ENCODE results near the gene IL27RA. TPM values are rescaled to one million over a fixed set of nuclear protein-coding genes. Genes with fewer than 3 reads are reported as not detected.
A peak's percentile ranks its signal among the peaks of the same experiment; 100 is the strongest.

The IL27RA gene
- total and polyA plus RNA-seq, 2 donors from 2014 or later, result 3.1 to 14.1 TPM

DNA sequence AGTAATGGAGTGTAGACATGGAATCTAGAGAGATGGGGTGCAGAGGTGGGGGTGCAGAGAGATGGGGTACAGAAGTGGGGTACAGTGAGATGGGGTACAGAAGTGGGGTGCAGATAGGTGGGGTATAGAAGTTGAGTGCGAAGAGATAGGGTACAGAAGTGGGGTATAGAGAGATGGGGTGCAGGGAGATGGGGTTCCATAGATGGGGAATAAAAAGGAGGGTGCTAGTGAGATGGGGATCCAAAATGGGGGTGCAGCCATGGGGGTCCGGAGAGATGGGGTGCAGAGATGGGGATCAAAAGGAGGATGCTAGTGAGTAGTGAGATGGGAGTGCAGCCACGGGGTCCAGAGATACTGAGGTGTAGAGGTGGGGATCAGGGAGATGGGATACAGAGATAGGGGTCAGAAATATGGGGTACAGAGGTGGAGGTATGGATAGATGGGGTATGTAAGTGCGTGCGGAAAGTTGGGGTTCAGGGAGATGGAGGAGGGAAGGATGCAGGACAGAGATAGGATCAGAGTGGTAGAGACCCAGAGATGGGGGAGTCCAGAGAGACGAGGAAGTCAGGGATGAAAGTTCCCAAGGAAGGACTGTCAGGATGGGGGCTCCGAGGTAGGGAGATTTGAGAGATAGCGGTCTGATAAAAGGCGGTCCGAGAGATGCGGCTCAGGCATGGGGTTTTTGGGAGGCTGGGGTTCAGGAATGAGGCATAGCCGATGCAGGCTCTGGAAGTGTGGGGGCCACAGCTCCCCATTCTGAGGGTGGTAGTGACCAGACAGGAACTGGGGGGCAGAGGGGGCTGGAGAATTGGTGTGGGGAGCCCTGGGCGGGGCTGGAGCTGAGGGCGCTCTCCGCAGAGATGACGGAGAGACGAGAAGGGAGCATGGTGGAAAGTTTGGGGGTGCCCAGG lies 26.9 kb downstream of the IL27RA start:
- peak overlapping the region in 1 of 3 donors; percentile 15 for H3K9ac ChIP-seq (ENCODE audit: low read length in 3 of 3)
- intact Hi-C loops (cut with DNase I), result loop anchor here (10.0 kb wide), 1 partner anchor 174 kb away; no protein-coding TSS in a partner anchor
- no peaks in the 10 kb centered on the region for H3K36me3 ChIP-seq (ENCODE audit: control insufficient read depth in 2 of 3, insufficient read depth in 3 of 3, low read length in 3 of 3)
- no peaks in the 10 kb centered on the region for H3K27me3 ChIP-seq (ENCODE audit: control insufficient read depth, insufficient read depth, low read length)
- no peak for DNase-seq
- TF ChIP-seq, protein P1, sequence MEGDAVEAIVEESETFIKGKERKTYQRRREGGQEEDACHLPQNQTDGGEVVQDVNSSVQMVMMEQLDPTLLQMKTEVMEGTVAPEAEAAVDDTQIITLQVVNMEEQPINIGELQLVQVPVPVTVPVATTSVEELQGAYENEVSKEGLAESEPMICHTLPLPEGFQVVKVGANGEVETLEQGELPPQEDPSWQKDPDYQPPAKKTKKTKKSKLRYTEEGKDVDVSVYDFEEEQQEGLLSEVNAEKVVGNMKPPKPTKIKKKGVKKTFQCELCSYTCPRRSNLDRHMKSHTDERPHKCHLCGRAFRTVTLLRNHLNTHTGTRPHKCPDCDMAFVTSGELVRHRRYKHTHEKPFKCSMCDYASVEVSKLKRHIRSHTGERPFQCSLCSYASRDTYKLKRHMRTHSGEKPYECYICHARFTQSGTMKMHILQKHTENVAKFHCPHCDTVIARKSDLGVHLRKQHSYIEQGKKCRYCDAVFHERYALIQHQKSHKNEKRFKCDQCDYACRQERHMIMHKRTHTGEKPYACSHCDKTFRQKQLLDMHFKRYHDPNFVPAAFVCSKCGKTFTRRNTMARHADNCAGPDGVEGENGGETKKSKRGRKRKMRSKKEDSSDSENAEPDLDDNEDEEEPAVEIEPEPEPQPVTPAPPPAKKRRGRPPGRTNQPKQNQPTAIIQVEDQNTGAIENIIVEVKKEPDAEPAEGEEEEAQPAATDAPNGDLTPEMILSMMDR (IDR thresholded peaks at IDR 0.05; ENCODE audit: borderline replicate concordance, extremely low read depth, insufficient read depth), result no peak
- no peak overlapping the region for H3K4me3 ChIP-seq (ENCODE audit: low read length in 3 of 3)
- no peaks in the 10 kb centered on the region for H3K9me3 ChIP-seq (ENCODE audit: control insufficient read depth in 2 of 3, insufficient read depth in 1 of 3, low read length in 3 of 3)
- no peak for FAIRE-seq
- no peak overlapping the region for H3K27ac ChIP-seq (ENCODE audit: low read depth in 2 of 2, low read length in 2 of 2)
- peaks cover 0 to 14% (median 11%) of the 10 kb centered on the region in 3 donors for H3K4me1 ChIP-seq (ENCODE audit: control insufficient read depth in 2 of 3, insufficient read depth in 2 of 3, low read depth in 1 of 3, low read length in 3 of 3)

DNA sequence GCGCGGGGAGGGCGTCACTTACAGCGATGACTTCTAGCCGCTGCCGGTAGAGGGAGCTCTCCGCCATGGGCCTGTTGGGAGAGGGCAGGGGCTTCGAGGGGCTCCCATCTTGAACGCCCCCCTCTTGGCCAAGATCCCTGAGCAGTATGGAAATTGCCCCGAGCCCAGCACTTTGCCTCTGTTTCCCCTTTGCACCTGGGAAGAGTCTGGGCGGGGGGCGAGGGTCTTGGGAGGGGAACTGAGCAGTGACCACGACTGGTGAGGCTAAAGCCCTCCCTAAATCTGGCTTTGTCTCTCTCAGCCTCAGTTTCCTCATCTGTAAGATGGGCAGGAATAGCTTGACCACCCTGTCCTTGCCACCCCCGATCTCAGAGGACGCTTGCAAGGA lies 27.5 kb downstream of the IL27RA start:
- Histone ChIP-seq H3K9ac (ENCODE audit: low read length in 3 of 3) (no peak overlapping the region), H3K4me3 (ENCODE audit: low read length in 3 of 3) (peak overlapping the region in 1 of 3 donors; percentile 35), H3K27me3 (ENCODE audit: control insufficient read depth, insufficient read depth, low read length) (no peaks in the 10 kb centered on the region), H3K36me3 (ENCODE audit: control insufficient read depth in 2 of 3, insufficient read depth in 3 of 3, low read length in 3 of 3) (no peaks in the 10 kb centered on the region), H3K9me3 (ENCODE audit: control insufficient read depth in 2 of 3, insufficient read depth in 1 of 3, low read length in 3 of 3) (no peaks in the 10 kb centered on the region), H3K4me1 (ENCODE audit: control insufficient read depth in 2 of 3, insufficient read depth in 2 of 3, low read depth in 1 of 3, low read length in 3 of 3) (peaks cover 0 to 14% (median 11%) of the 10 kb centered on the region in 3 donors), H3K27ac (ENCODE audit: low read depth in 2 of 2, low read length in 2 of 2) (no peak overlapping the region)
- DNase-seq, result no peak
- intact Hi-C loops (cut with DNase I), result loop anchor here (10.0 kb wide), 1 partner anchor 174 kb away; no protein-coding TSS in a partner anchor
- TF ChIP-seq, protein P1 (IDR thresholded peaks at IDR 0.05; ENCODE audit: borderline replicate concordance, extremely low read depth, insufficient read depth), result peak; percentile 54
- FAIRE-seq, result no peak

DNA sequence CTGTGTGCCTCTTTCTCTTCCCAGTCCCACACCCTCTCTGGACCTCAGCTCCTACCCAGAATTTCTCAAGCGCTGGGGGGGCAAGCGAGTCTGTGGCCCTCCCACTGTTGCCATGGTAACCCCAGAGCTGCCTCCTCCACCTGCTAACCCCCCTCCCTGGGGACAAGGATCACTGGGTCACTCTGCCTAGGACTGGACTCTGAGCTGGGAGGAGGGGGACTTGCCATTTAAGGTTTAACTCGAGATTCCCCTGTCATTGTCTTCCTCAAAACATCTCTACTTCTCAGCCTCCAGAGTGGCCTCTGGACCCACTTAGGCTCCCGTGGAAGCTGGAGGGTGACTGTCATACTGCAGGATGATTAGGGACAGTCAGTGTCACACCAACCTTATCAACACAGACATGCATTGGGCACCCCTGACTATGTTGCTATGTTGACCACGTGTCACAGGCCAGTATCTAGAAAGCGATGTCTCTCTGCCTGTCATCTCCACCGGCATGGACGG lies 28.1 kb downstream of the IL27RA start:
- TF ChIP-seq, protein P1 (IDR thresholded peaks at IDR 0.05; ENCODE audit: borderline replicate concordance, extremely low read depth, insufficient read depth), result no peak
- no peak overlapping the region for H3K9ac ChIP-seq (ENCODE audit: low read length in 3 of 3)
- H3K4me3 ChIP-seq (ENCODE audit: low read length in 3 of 3), result peak overlapping the region in 2 of 3 donors; percentile 43 to 57
- intact Hi-C loops (cut with DNase I), result loop anchor here (10.0 kb wide), 1 partner anchor 175 kb away; no protein-coding TSS in a partner anchor
- no peaks in the 10 kb centered on the region for H3K9me3 ChIP-seq (ENCODE audit: control insufficient read depth in 2 of 3, insufficient read depth in 1 of 3, low read length in 3 of 3)
- FAIRE-seq (no peak), DNase-seq (peak in 2 of 5 donors; percentile 51 to 66)
- H3K36me3 ChIP-seq (ENCODE audit: control insufficient read depth in 2 of 3, insufficient read depth in 3 of 3, low read length in 3 of 3), result no peaks in the 10 kb centered on the region
- peaks cover 0 to 14% (median 11%) of the 10 kb centered on the region in 3 donors for H3K4me1 ChIP-seq (ENCODE audit: control insufficient read depth in 2 of 3, insufficient read depth in 2 of 3, low read depth in 1 of 3, low read length in 3 of 3)
- H3K27me3 ChIP-seq (ENCODE audit: control insufficient read depth, insufficient read depth, low read length), result no peaks in the 10 kb centered on the region
- peak overlapping the region; percentile 44 to 81 for H3K27ac ChIP-seq (ENCODE audit: low read depth in 2 of 2, low read length in 2 of 2)

Data from kidney (tissue), 14 donors.